Activated CD4-positive, CD25-positive, alpha-beta regulatory T cell treated with anti-CD3 and anti-CD28 coated beads, Interleukin-2, amount 50 U/mL, for 16 hours (primary cell): Measurements from ENCODE around the gene MLYCD.

Experiments
- DNase-seq: peaks from one replicate; pipeline ENCODE4 v3.0.0-alpha.2; 2020; ENCODE audit warnings: low read depth, low spot score

Gene MLYCD

GRCh38 chr16:83925095-83925905 lies 26.4 kb downstream of the MLYCD start:
- no peak for DNase-seq

DNA sequence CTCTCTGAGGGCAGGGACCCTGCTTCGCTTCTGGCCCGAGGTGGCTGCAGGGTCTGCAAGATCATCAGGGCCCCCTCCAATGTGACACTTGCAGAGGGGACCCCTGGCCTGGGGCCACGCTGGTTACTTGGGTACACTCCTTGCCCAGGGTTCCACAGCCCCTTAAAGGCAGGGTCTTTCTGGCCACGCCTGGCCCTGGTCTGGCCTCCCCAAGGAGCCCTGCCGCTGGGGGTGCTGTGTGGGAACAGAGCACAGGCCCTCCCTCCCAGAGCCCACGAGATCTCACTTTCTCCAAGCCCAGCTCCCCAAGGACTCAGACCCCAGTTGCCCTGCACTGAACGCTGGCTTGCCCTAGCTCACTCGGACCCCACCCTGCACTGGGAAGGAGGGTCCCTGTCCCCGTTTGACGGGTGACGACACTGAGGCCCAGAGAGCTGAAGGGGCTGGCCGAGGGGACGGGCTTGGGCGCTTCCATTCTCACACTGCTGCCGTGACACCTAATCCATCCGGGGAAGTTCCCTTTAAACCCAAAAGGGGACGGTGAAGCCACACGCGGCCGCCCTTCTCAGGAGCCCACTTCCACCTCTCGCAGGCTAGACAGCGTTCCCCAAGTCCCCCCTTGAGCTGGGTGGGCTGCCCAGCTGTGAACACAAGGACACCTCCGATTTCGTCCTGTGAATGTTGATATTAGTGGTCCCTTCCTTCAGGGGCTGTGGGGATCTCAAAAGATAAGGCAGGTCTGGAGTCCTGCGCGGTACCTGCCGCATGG lies 27.2 kb downstream of the MLYCD start:
- no peak for DNase-seq

DNA sequence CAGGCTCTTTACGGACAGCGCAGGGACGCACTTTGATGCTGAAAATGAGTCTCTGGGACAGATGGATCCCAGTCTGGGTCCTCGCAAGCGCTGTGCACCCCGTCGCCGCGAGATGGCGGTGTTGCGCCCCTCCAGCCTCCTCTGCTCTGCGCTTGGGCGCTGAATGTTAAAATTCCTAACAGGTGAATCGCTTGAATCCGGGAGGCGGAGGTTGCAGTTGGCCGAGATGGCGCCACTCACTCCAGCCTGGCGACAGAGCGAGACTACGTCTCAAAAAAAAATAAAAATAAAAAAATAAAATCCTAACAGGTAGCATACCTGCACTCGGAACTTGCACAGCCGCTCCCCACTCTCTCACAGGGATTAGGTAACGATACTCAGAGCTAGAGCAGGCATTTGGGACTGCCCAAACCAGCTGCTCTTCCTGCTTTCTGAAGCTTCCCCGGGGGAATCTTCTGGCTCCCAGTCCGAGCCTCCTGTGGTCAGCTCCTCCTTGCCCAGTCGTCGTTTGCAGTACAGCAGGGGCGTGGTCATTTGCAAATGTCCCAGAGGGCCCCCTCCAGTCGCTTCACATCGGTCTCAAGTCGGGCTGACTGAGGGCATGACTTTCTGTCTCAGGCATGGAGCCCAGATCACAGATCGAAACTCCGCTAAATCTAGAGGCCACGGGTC lies 27.9 kb downstream of the MLYCD start:
- no peak for DNase-seq

DNA sequence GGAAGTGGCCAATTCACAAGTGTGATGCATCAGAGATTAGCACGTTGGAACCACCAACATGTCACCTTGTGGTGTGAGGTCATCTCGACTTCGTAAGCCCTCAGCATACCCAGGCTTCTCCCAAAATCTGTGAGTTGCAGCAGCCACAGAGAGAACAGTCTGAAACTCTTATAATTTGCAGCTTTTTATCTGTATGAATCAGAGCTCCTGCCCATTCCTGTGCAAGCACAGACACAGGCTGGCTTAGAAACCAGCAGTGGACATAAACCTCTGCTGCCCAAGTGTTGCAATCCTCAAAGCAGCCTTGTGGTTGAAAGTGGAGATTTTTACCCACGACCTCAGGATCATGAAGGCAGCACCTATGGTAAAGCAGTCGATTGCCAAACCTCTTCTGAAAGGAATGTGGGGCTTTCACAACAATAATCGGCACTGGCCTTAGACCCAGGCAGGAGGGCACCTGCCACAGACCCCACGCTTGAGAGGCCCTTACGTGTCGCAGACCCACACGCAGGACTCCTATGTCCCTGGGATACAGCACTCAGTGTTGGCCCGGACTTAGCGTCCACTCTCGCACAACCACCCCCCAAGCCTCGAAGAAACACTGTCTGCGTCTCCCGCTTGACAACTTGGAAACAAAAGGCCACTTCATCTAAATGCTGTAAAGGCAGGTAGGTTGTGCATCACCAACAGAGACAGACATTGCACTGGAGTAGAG lies 29.6 kb downstream of the MLYCD start:
- DNase-seq = no peak

DNA sequence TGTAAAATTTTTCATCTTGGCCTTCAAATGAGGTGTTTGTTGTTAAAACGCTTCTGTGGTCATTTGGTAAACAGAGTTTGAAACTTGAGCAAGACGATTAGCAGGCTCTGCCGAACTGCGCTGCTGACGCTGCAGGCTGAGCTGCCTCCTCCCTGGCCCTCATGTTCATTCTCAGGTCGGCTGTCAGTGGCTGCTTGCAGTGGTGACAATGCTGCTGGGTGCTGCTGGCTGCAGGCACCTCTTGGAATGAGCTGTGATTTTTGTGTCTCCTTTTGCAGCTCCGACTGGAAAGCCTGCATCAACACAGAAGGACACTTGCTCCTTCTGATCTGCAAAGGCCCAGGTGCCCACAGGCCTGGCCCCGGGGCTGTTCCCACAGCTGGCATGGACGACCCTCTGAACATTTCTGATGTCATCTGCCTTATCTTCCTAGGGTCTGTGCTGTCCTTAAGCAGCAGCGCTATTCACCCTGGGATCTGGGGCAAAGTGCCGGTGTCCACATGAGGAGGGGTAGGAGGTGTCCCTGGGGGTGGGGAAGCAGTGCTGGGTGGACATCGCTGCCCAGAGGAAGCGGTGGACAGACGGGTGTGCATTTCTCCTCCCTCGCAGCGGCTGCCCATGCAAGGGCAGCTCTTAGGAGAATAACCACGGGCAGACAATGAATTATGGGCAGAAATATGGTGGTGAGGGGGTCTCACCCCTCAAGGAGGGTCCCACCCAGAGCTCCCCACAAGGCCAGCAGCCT lies 31.1 kb downstream of the MLYCD start:
- no peak for DNase-seq

- no peak for DNase-seq
These were observed 32.0 kb downstream of the MLYCD start for GRCh38 chr16:83930730-83931500.

- no peak for DNase-seq
These were observed 32.6 kb downstream of the MLYCD start for GRCh38 chr16:83931556-83931955.

DNA sequence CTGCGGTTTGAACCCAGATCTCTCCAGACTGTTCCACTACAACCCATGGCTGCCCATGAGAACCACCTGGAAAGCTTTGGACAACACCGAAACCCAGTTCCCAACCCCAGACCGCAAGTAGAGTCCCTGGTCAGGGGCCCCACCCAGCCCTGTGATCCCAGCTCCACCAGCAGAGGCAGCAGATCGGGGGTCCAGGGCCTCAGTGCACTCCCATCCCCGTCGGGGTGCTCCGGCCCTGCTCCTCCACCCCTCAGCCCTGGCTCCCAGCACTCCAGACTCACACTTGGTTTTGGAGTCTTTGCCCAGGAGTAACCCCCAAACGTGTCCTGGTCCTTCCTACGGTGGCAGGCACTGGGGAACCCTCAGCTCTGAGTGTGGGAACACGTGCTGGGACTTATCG lies 33.4 kb downstream of the MLYCD start:
- no peak for DNase-seq

- DNase-seq = no peak
These were observed 34.2 kb downstream of the MLYCD start for GRCh38 chr16:83932955-83933673.

DNA sequence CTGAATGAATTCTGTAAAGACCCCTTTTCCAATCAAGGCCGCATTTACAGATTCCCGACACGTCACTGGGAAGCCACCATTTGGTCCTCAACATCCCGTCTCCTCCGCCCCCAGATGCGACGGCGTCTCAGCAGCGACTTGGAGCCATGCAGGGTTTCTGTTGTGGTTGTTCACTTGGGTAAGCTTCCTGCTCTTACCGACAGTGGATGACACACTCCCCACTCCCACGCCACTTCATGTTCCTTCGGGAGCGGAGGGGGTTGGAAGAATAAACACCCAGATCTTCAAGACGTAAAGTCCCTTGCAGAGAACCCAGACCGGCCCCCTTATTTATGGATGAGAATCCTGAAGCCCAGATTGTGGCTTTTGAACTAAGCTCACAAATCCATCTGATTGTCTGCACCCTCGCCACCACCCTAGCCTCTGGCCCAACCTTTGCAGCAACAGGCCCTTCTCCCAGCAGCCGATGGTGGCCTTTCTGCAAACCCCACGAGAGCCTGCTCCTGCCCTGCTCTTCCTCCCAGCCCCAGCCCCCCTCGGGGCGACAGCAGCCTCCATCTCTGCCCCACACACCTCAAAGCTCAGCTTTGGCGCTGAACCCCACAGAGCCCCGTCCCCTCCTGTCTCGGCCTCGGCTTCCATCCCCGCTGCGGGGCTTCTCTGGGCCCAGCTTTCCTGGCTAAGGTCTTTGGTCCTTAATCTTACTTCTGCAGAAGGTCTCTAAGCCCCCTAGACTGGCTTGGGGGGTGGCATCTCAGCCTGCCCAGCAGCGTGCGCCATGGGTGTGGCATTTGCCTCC lies 35.2 kb downstream of the MLYCD start:
- DNase-seq = no peak

DNA sequence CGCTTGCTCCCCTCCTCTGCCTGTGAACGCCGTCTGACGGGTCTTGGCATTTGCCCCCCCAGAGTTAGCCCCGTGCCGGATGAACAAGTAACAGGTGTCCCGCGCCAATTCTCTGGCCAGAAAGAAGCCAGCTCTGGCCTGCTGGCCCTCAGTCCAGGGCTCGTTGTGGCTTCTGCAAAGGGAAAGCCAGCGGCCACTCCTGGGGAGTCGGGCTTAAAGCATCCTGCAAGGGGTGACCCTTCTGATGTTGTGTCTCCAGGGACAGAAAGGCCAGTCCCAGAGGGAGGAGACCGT lies 35.7 kb downstream of the MLYCD start:
- DNase-seq = no peak

- no peak for DNase-seq
These were observed 36.3 kb downstream of the MLYCD start for GRCh38 chr16:83935005-83935857.

- DNase-seq = no peak
These were observed 36.9 kb downstream of the MLYCD start for GRCh38 chr16:83935858-83936255.

DNA sequence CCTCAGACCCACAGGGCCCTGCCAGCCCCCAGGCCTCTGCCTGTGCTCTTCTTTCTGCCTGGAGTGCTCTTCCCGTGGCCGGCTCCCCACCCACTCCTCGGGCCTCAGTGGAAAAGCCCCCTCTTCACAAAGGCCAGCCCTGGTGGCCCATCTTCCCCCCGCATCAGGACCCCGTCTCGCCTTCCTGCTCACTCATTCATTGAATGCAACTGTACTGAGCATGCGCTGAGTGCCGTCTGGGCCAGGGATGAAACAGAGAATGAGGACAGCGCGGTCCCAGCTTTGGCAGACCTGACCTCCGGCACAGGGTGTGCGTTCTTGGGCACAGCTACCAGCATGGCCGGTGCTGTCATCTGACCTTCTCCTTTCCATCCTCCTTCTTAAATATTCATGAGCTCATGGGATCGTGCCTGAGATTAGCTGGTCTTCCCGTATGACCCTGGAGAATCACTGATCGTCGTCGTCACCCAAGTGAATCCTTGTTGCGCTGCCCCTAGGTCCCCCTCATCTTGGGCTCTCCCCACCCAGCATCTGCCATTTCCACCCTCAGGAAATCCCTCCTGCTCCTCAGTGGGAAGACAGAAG lies 37.8 kb downstream of the MLYCD start:
- no peak for DNase-seq

- DNase-seq = no peak
These were observed 38.4 kb downstream of the MLYCD start for GRCh38 chr16:83937267-83937666.

- no peak for DNase-seq
These were observed 39.3 kb downstream of the MLYCD start for GRCh38 chr16:83937922-83938885.
